WERI-Rb-1 (cell line): Measurements from ENCODE around the gene TMC5.

Experiments
- DNase-seq: peaks from one replicate; pipeline ENCODE4 v3.0.0-alpha.2; 2020
- H3K27ac ChIP-seq: fragments of 250-450 bp; sonication (Bioruptor Pico); 2 replicates; pipeline ENCODE4 v1.5.1; 2020; ENCODE audit warnings: mild to moderate bottlenecking, moderate library complexity
- H3K27me3 ChIP-seq: fragments of 250-450 bp; sonication (Bioruptor Pico); 2 replicates; pipeline ENCODE4 v1.5.1; 2021; ENCODE audit warnings: mild to moderate bottlenecking, low read depth, moderate library complexity; ENCODE audit not compliant: insufficient read depth, severe bottlenecking
- H3K36me3 ChIP-seq: fragments of 250-450 bp; sonication (Bioruptor Pico); 2 replicates; pipeline ENCODE4 v1.5.1; 2020; ENCODE audit warnings: mild to moderate bottlenecking, moderate library complexity
- H3K4me3 ChIP-seq: 2 replicates; pipeline ENCODE4 v1.5.1; 2011; ENCODE audit warnings: low read depth, mild to moderate bottlenecking, control low read depth, low read length
- H3K9me3 ChIP-seq: fragments of 250-450 bp; sonication (Bioruptor Pico); 2 replicates; pipeline ENCODE4 v1.5.1; 2021; ENCODE audit warnings: mild to moderate bottlenecking, moderate library complexity; ENCODE audit not compliant: severe bottlenecking
- TF ChIP-seq, protein P1 (sequence below): IDR thresholded peaks from 2 replicates; pipeline ENCODE4 v1.5.1; 2011; ENCODE audit warnings: low read depth, mild to moderate bottlenecking, control low read depth, inconsistent platforms, low read length

Gene TMC5

GRCh38 chr16:19507867-19508266, 90.2 kb downstream of the TMC5 start:
- no peak for DNase-seq
- no peaks in the 10 kb centered on the region for H3K9me3 ChIP-seq
- H3K27me3 ChIP-seq = no peaks in the 10 kb centered on the region
- H3K36me3 ChIP-seq = peaks cover 42% of the 10 kb centered on the region
- H3K27ac ChIP-seq = no peak overlapping the region
- H3K4me3 ChIP-seq = no peak overlapping the region
- TF ChIP-seq, protein P1, sequence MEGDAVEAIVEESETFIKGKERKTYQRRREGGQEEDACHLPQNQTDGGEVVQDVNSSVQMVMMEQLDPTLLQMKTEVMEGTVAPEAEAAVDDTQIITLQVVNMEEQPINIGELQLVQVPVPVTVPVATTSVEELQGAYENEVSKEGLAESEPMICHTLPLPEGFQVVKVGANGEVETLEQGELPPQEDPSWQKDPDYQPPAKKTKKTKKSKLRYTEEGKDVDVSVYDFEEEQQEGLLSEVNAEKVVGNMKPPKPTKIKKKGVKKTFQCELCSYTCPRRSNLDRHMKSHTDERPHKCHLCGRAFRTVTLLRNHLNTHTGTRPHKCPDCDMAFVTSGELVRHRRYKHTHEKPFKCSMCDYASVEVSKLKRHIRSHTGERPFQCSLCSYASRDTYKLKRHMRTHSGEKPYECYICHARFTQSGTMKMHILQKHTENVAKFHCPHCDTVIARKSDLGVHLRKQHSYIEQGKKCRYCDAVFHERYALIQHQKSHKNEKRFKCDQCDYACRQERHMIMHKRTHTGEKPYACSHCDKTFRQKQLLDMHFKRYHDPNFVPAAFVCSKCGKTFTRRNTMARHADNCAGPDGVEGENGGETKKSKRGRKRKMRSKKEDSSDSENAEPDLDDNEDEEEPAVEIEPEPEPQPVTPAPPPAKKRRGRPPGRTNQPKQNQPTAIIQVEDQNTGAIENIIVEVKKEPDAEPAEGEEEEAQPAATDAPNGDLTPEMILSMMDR = no peak

- Histone ChIP-seq H3K27ac (no peak overlapping the region), H3K4me3 (no peak overlapping the region), H3K36me3 (peaks cover 53% of the 10 kb centered on the region), H3K9me3 (no peaks in the 10 kb centered on the region), H3K27me3 (no peaks in the 10 kb centered on the region)
- TF ChIP-seq, protein P1 = no peak
- DNase-seq = no peak
Observed at GRCh38 chr16:19512297-19512696, 94.6 kb downstream of the TMC5 start.

- H3K4me3 ChIP-seq = no peak overlapping the region
- no peaks in the 10 kb centered on the region for H3K9me3 ChIP-seq
- TF ChIP-seq, protein P1 = no peak
- no peak for DNase-seq
- H3K27ac ChIP-seq = no peak overlapping the region
- no peaks in the 10 kb centered on the region for H3K27me3 ChIP-seq
- H3K36me3 ChIP-seq = peaks cover 48% of the 10 kb centered on the region
Observed at GRCh38 chr16:19513377-19514053, 95.8 kb downstream of the TMC5 start.

GRCh38 chr16:19515757-19516156, 98.1 kb downstream of the TMC5 start:
- no peaks in the 10 kb centered on the region for H3K9me3 ChIP-seq
- H3K4me3 ChIP-seq = no peak overlapping the region
- peaks cover 48% of the 10 kb centered on the region for H3K36me3 ChIP-seq
- no peak overlapping the region for H3K27ac ChIP-seq
- TF ChIP-seq, protein P1 = no peak
- no peaks in the 10 kb centered on the region for H3K27me3 ChIP-seq
- no peak for DNase-seq

GRCh38 chr16:19517424-19518089, 99.9 kb downstream of the TMC5 start:
- Histone ChIP-seq H3K9me3 (no peaks in the 10 kb centered on the region), H3K27me3 (no peaks in the 10 kb centered on the region), H3K27ac (no peak overlapping the region), H3K36me3 (peaks cover 48% of the 10 kb centered on the region), H3K4me3 (no peak overlapping the region)
- TF ChIP-seq, protein P1 = no peak
- no peak for DNase-seq
